COLO668 (cell line): ENCODE results near the gene CACNA1G.

ENCODE experiments used
- DNase-seq: peaks from one replicate; lab custom pipeline; 2025; ENCODE audit not compliant: unreplicated experiment; lab: John Stamatoyannopoulos, UW

CACNA1G gene

GRCh38 chr17:50630524-50631194 is 70.1 kb downstream of the CACNA1G start:
- DNase-seq = peak; percentile 72

DNA sequence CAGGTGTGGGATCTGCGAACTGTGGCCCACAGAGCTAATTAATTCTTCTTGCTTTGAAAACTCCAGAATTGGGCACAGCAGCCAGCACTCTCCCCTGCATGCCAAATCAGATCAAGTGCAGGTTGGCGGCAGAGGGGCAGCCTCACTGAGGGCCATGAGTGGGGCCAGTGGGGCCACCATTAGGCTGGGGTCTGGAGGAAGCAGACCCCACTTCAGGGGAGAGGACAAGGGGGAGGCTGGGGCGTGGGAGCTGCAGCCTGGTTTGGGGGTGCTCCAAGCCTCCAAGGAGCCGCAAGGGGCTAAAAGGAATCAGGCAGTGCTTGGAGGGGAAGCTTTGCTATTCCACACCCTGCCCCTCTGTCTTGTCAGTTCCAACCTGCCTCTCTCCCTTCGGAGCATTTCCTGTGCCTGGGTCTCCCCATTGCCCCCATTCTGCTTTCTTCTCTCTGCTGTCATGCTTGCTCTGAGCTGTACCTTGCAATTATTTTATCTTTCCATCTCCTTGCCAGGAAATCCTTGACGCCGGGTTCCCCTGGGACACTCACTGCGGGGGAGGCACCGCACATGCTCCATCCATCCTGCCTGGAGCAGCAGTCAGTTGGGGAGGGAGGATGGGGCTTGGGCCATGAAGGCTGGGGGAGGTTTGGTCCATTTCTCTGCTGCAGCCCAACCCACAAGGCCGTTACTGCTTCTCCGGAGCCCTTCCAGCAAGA is 70.8 kb downstream of the CACNA1G start:
- no peak for DNase-seq

DNA sequence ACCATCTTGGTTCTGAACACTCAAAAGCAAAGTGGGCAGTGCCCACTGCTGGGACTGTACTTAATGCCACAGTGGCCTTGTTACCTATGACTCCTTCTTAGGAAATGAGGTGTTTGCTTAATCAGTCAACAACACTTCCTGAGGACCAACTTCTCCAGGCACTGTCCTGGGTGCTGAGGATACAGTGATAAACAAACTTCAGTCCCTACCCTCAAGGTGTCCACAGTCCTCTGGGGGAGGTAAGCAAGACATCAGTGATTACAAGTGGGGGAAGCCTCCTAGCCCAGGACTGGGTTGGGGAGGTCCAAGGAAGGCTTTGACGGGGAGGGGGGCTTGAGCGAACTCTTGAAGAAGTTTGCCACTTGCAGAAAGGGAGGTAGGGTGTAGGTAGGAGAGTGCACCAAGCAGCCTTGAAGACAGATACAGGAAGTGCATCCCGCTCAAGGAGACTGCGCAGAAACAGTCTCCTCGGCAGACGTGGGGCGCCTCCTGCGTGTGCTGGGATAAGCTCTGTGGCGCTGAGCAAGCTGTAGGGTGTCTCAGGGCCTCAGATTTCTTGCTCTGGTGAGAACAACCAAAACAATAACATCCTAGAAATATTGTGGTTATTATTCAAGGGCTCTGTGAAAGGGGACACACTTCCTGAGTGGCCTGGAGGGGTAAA is 71.5 kb downstream of the CACNA1G start:
- DNase-seq = no peak

DNA sequence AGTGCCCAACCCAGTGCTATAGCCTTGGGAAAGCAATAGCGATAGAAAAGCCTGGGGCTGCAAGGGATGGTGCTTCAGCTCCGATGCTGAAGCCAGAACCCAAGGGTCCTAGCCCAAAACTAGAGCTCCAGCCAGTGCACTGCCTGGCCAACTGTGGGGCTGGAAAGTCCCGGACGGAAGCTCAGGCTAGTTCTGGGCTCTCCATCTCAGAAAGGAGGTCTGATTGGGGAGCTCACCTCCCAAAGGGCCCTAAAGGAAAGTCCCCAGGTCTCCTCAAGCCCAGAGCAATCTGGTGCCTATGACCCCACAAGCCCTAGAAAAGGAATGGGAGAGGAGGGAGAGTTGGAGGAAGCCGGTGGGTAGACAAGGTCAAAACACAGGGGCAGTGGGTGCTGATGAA is 72.1 kb downstream of the CACNA1G start:
- no peak for DNase-seq

GRCh38 chr17:50633683-50634082 is 73.2 kb downstream of the CACNA1G start:
- DNase-seq = no peak

DNA sequence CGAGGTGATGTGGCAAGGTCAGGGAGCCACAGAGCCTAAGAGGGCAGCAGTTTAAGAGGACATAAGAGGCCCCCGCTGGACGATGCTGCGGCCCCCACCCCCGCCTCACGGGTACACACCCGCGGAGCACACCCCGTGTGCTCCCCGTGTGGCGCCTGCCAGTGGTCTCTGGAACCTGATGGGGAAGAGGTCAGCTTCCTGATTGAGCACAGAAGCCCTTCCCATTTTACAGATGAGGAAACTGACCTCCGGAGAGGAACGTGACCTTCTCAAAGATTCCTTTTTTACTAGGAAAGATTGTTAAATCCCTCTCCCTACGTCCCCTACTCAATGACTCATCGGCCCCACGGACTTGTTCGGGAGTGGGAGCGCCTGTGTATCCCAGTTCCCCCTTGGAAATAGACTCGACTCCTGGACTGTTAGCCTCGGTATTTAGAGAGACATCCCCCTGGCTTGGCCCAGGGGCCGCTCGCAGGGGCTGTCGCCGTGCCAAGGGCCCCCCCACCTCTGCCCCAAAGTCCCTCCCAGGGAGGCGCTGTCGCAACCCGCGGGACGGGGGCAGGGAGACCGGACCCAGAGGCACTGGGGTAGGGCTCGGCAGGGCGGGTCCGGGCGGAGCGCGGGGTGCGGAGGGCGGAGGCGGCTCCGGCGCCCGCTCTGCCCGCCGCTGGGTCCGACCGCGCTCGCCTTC is 73.9 kb downstream of the CACNA1G start, which contains the start of gene ABCC3:
ABCC3 (plus strand) TSS at position 658 of the 691 bp plus-strand sequence. CDS start 56 bp downstream, outside the sequence.
- peak; percentile 50 for DNase-seq

DNA sequence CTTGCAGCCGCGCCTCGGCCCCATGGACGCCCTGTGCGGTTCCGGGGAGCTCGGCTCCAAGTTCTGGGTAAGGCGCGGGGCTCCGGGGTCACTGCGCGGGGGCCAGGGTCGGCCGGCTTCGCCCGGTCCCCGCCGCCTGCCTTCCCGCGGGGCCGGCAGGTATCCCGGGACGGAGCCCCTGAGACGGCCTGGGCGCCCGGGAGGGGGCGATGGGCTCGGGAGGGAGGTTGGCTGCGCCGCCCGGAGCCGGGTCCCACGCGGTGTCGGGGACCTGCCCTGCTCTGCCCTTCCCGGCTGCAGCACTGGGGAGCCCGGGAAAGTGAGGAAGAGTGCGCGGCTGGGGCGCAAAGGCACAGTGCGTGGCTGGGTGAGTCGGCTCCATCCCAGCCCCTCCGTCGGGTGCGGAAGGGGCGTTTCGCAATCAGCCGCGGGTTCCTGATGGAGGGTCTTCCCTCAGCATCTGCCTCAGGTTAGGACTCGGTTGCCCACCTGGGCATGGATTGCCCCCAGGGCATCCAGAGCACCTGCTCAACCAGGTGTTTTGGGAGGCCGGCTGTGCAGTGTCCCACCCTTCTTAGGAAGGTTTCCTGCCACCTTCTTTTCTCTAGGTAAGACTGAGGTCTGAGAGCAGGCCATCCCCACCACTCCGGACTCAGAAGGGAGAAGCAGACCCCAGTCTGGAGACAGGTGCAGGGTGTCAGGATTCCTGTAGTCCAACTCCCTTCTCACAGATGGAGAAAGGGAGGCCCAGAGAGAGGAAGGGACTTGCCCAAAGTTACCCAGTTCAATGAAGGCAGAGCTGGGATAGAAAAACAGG is 74.6 kb downstream of the CACNA1G start:
- peak; percentile 50 for DNase-seq

DNA sequence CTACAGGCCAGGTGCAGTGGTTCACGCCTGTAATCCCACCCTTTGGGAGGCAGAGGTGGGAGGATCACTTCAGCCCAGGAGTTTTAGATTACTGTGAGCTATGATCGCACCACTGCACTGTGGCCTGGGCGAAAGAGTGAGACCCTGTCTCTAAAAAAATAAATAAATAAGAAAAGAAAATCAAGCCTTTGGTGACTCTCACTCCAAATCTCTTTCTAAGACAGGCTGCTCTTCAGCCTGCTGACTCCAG is 75.1 kb downstream of the CACNA1G start:
- DNase-seq = no peak

- no peak for DNase-seq
Observed at GRCh38 chr17:50635982-50636803, 75.7 kb downstream of the CACNA1G start.

- no peak for DNase-seq
Observed at GRCh38 chr17:50636804-50637195, 76.3 kb downstream of the CACNA1G start.

- DNase-seq = peak; percentile 54
Observed at GRCh38 chr17:50637829-50638605, 77.5 kb downstream of the CACNA1G start.

GRCh38 chr17:50638606-50638965 is 78.1 kb downstream of the CACNA1G start:
- peak; percentile 37 for DNase-seq

DNA sequence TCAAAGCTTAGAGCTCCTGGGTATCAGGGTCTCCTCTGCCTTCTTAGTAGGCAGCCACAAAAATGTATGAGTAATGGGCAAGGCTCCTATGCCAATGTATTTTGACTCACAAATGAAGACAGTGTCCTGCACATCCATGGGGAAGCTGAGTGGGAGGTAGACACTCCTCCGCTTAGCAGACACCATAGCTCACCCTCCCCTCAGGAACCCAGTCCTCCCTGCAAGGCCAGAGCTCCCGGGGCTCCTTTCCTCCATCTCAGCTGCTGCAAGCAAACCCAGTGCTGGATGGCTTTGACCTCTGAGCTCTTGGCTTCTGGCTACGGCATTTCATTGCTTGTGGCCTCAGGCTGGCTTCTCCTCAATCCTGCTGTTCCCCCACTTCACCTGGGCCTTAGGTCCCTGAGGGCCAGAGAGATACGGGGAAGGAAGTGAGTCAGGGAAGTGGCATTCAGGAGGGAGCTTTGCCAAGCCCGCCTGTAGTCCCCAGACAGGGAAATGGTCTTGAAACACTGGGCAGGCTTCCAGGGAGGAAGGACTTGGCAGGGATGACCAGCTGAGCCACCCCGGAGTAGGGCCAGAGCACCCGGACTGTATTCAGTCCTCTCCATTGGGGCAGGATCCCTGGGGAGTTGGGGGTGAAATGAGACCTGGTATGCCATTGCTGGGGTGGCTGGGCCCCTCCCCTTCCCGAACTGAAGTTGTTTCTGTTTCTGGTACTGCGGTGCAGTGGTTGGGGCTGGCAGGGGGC is 78.6 kb downstream of the CACNA1G start:
- peak; percentile 32 for DNase-seq

DNA sequence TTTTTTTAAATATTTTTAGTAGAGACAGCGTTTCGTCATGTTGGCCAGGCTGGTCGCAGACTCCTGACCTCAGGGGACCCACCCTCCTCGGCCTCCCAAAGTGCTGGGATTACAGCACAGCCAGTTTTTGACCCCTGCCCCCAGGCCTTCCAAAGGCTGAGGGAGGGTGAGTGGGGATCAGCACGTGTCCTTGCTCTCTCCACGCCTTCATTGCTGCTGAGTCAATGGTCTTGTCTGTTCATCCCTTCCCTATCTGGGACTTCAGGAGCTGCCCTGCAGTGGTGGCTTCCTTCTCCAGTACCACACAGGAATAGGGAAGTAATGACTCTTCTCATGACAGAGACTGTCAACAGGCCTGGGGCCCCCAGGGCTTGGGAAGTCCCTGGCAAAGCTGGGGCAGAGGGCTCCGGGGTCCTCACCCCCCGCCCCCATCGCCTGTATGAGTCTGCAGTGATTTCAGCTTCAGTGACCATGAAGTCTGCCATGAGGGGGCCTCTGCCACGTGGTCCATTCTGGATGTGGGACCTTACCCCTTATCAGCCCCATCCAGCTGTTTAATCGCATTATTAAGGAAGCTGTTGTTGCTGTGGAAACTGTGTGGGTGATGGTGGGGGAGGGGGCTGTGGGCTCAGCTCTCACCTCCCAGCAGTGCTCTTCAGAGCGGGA is 80.3 kb downstream of the CACNA1G start:
- DNase-seq = no peak

DNA sequence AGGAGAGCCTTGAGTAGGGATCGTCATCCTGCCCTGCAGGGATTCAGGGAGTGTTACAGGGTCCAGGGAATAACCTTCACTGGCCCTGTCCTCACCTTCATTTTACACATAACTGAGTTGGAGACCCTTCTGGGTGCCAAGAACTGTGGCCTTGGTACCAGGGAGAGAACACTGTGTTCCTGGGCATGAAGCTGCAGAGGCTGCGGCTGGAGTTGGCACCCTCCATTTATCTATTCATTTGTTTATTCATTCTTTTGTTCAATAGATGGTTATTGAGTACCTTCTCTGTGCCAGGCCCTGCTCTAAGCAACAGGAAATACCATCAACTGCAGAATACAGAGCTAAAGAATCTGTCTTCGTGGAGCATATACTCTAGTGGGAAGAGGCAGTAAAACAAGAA is 80.8 kb downstream of the CACNA1G start:
- no peak for DNase-seq

- no peak for DNase-seq
Observed at GRCh38 chr17:50642071-50642721, 81.7 kb downstream of the CACNA1G start.
